Renal cortical epithelial cell (primary cell): ENCODE results near the gene CENPC. TPM values are rescaled to one million over a fixed set of nuclear protein-coding genes. Genes with fewer than 3 reads are reported as not detected.
"Not testable (repeated sequence)": the region's sequence is repeated elsewhere in the genome, so short reads cannot be mapped to it uniquely, and the experiment has no call there.

ENCODE experiments used
- DNase-seq: peaks from one replicate; pipeline ENCODE4 v3.0.0-alpha.2; 2011; ENCODE audit warnings: low read depth
- total RNA-seq: library from RNA; depleted of rRNA; stranded (reverse); fragments of >200 nt; gene quantifications from 2 replicates; pipeline ENCODE4 v1.2.3, GENCODE V29; 2014

The CENPC gene
- total RNA-seq, 1 donor from 2014 or later = 13.9 TPM

- no peak for DNase-seq
These were observed 5.1 kb upstream of the CENPC start for GRCh38 chr4:67550451-67550850.

GRCh38 chr4:67549123-67549522, 3.8 kb upstream of the CENPC start:
- DNase-seq = peak; percentile 52

GRCh38 chr4:67546971-67547370, 1.7 kb upstream of the CENPC start:
- no peak for DNase-seq

GRCh38 chr4:67546004-67546356, 677 bp upstream of the CENPC start:
- DNase-seq = no peak

GRCh38 chr4:67542076-67542475, 3.2 kb downstream of the CENPC start:
- no peak for DNase-seq

- DNase-seq = no peak
These were observed 5.5 kb downstream of the CENPC start for GRCh38 chr4:67539830-67540229.

- DNase-seq = no peak
These were observed 9.9 kb downstream of the CENPC start for GRCh38 chr4:67535280-67535840.

GRCh38 chr4:67533112-67533511, 12.2 kb downstream of the CENPC start:
- DNase-seq = no peak

- not testable (repeated sequence) for DNase-seq
These were observed 12.9 kb downstream of the CENPC start for GRCh38 chr4:67532397-67532796.

- no peak for DNase-seq
These were observed 13.8 kb downstream of the CENPC start for GRCh38 chr4:67531379-67531962.

- DNase-seq = not testable (repeated sequence)
These were observed 21.2 kb downstream of the CENPC start for GRCh38 chr4:67524140-67524539.

- no peak for DNase-seq
These were observed 22.2 kb downstream of the CENPC start for GRCh38 chr4:67522851-67523671.

- DNase-seq = no peak
These were observed 23.1 kb downstream of the CENPC start for GRCh38 chr4:67522230-67522629.

GRCh38 chr4:67521506-67521905, 23.8 kb downstream of the CENPC start:
- no peak for DNase-seq

GRCh38 chr4:67520141-67520540, 25.2 kb downstream of the CENPC start:
- no peak for DNase-seq

GRCh38 chr4:67512501-67512900, 32.8 kb downstream of the CENPC start:
- DNase-seq = no peak

- DNase-seq = no peak
These were observed 44.9 kb downstream of the CENPC start for GRCh38 chr4:67500373-67500772.

- no peak for DNase-seq
These were observed 45.5 kb downstream of the CENPC start for GRCh38 chr4:67499799-67500198.

GRCh38 chr4:67483868-67484602, 61.3 kb downstream of the CENPC start:
- DNase-seq = no peak

- DNase-seq = no peak
These were observed 64.5 kb downstream of the CENPC start for GRCh38 chr4:67480810-67481209.

GRCh38 chr4:67475155-67475554, 70.1 kb downstream of the CENPC start:
- no peak for DNase-seq

- DNase-seq = no peak
These were observed 74.4 kb downstream of the CENPC start for GRCh38 chr4:67470871-67471270.

GRCh38 chr4:67468830-67469229, 76.5 kb downstream of the CENPC start:
- DNase-seq = no peak
